ENCODE data around the gene CMTM6. TPM values are rescaled to one million over a fixed set of nuclear protein-coding genes. Genes with fewer than 3 reads are reported as not detected.

CMTM6 gene
- total RNA-seq, 1 donor from 2014 or later: 17.5 TPM

DNA sequence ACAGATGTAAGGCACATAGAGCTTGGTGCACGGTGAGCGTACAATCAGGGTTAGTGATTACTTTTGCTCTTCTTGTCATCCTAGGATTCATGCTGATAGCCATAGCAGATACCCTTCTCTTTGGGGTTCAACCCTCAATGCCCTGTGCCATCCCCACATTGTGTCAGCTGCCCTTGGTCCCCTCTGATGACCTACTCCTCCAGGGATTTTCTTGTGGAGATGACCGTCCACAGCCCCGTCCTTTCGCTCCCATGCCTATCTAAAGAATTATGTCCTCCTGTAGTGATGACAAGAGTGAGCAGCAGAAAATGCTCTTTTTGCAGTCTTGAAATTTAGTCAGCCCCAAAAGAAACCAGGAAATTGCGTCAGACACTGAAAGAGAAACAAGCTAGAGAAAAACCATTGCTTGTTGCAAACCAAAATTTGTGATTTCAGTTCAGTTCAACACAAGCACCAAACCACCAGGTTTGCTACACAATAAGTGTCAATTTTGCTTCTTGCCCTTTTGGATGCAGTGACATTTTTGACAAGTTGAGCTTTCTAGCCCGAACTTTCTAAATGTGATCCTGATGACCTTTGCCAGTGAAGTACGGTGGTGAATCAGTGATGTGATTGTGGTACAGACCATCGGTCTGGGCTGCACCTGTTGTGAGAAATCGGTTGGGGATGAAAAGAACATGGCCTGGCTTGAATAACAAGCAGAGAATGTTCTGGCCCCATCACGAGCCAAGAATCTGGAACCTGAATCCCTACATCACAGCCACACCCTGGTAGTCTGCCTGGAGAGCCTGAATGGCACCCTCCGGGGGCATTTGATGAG, 69.7 kb downstream of the CMTM6 start:
- Mint-ChIP-seq H3K36me3 (ENCODE audit: unreplicated experiment) (no peaks in the 10 kb centered on the region), H3K9me3 (ENCODE audit: unreplicated experiment) (no peaks in the 10 kb centered on the region), H3K27ac (ENCODE audit: unreplicated experiment) (no peak overlapping the region), H3K4me3 (ENCODE audit: unreplicated experiment) (no peak overlapping the region), H3K4me1 (ENCODE audit: low read depth, unreplicated experiment) (peaks cover 30% of the 10 kb centered on the region), H3K27me3 (ENCODE audit: unreplicated experiment) (no peaks in the 10 kb centered on the region)
- TF ChIP-seq, protein P1, sequence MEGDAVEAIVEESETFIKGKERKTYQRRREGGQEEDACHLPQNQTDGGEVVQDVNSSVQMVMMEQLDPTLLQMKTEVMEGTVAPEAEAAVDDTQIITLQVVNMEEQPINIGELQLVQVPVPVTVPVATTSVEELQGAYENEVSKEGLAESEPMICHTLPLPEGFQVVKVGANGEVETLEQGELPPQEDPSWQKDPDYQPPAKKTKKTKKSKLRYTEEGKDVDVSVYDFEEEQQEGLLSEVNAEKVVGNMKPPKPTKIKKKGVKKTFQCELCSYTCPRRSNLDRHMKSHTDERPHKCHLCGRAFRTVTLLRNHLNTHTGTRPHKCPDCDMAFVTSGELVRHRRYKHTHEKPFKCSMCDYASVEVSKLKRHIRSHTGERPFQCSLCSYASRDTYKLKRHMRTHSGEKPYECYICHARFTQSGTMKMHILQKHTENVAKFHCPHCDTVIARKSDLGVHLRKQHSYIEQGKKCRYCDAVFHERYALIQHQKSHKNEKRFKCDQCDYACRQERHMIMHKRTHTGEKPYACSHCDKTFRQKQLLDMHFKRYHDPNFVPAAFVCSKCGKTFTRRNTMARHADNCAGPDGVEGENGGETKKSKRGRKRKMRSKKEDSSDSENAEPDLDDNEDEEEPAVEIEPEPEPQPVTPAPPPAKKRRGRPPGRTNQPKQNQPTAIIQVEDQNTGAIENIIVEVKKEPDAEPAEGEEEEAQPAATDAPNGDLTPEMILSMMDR (IDR thresholded peaks at IDR 0.05; ENCODE audit: partially characterized antibody, unreplicated experiment): no peak
- DNase-seq: no peak

DNA sequence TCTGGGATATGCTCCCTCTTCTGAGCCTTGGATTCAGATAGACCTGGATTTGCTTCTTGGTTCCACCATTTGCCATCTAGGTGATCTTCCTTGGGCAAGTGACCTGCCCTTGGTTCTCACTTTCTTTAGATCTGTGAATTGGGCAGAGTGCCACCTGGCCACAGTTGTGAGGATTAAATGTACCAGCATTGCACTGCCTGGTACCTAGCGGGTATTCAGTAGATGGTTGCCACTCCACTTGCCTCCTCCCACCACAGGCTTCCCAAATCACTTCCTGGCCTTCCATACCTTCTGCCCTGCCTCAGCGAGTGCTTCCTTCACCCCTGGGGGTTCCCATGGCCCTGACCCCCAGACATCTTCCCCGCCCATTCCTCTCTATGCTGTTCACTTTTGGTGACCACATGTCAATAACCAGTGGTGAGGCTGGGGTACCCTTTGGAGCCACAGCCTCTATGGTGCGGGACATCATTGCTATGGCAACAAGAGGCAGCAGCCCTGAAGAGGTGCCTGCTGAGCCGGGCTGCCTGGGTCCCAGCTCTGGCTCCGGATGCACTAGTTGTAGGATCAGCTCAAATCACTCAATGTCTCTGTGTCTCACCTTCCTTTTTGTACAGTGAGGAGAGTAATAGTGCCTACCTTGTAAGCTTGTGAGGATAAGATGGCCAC, 70.5 kb downstream of the CMTM6 start:
- Mint-ChIP-seq H3K4me3 (ENCODE audit: unreplicated experiment) (no peak overlapping the region), H3K27ac (ENCODE audit: unreplicated experiment) (peak overlapping the region; percentile 68)

DNA sequence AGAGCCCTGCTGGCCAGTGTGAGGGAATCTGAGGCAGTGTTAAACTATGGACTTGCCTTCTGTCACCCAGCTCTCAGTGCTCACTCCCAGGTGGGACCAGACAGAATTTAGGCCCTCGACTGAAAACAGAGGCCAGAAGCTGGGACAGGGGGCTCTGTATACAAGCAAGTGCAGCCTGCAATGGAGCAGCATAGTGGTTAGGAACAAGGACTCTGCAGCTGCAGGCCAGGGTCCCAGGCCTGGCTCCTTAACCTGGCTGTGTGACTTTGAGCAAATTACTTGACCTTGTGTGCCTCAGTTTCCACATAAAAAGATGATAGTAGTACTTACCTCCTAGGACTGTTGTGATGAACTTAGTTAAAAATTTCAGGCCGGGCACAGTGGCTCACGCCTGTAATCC, 71.2 kb downstream of the CMTM6 start:
- Mint-ChIP-seq H3K36me3 (ENCODE audit: unreplicated experiment) (no peaks in the 10 kb centered on the region), H3K4me1 (ENCODE audit: low read depth, unreplicated experiment) (peaks cover 35% of the 10 kb centered on the region), H3K27ac (ENCODE audit: unreplicated experiment) (no peak overlapping the region), H3K4me3 (ENCODE audit: unreplicated experiment) (no peak overlapping the region), H3K9me3 (ENCODE audit: unreplicated experiment) (no peaks in the 10 kb centered on the region), H3K27me3 (ENCODE audit: unreplicated experiment) (no peaks in the 10 kb centered on the region)
- TF ChIP-seq, protein P1 (IDR thresholded peaks at IDR 0.05; ENCODE audit: partially characterized antibody, unreplicated experiment): no peak
- no peak for DNase-seq

More for the DNA sequence above, 70.5 kb downstream of the CMTM6 start:
- Mint-ChIP-seq H3K9me3 (ENCODE audit: unreplicated experiment) (no peaks in the 10 kb centered on the region), H3K27me3 (ENCODE audit: unreplicated experiment) (no peaks in the 10 kb centered on the region), H3K36me3 (ENCODE audit: unreplicated experiment) (no peaks in the 10 kb centered on the region), H3K4me1 (ENCODE audit: low read depth, unreplicated experiment) (peaks cover 35% of the 10 kb centered on the region)
- DNase-seq: no peak
- TF ChIP-seq, protein P1 (IDR thresholded peaks at IDR 0.05; ENCODE audit: partially characterized antibody, unreplicated experiment): no peak

Small RNA genes lying within 50 kb of the gene (microRNA-seq; reads per million reads assigned to microRNA genes)
- not detected for gene MIR548AY (ENCODE audit: unreplicated experiment)

Other genes starting within 250 kb of the CMTM6 start
- 95.5 TPM for gene CMTM7, start 111.0 kb downstream of the CMTM6 start, total RNA-seq (ENCODE audit: unreplicated experiment)
- gene DYNC1LI1, start 68.0 kb upstream of the CMTM6 start, total RNA-seq (ENCODE audit: unreplicated experiment): 181 TPM
- 35.5 TPM for gene CNOT10, start 182.3 kb upstream of the CMTM6 start, total RNA-seq (ENCODE audit: unreplicated experiment)

All from glutamatergic neuron (in vitro differentiated cells).